HCT116 (cell line): Measurements from ENCODE around the gene AIFM2. TPM values are rescaled to one million over a fixed set of nuclear protein-coding genes. Genes with fewer than 3 reads are reported as not detected.

ENCODE experiments used
- ATAC-seq: fragments of 200-7000 bp; cut with Tn5 transposase; 2 replicates; pipeline ENCODE4 v1.9.1; 2020; ENCODE audit warnings: mild to moderate bottlenecking, moderate library complexity
- BruUV-seq: library from RNA; stranded (reverse); fragments of 400-500 nt; replicated peaks from 2 replicates; lab custom pipeline; 2021; lab: Mats Ljungman, UMichigan
- CTCF ChIA-PET: fragments of 300-600 bp; sonication (Branson Sonifier 250); formaldehyde crosslinking; loops from one replicate; lab custom pipeline; 2021; ENCODE audit warnings: antibody characterized with exemption; lab: Charles Lee
- POLR2A ChIA-PET: fragments of 300-600, 350-600 bp; sonication (Branson Sonifier 250); formaldehyde crosslinking; loops from one replicate; lab custom pipeline; 2021; ENCODE audit warnings: antibody characterized with exemption; lab: Charles Lee
- RAD21 ChIA-PET, 2 experiments: fragments of 300-600 bp; sonication (Branson Sonifier 250); formaldehyde crosslinking; loops; one replicate each; lab custom pipeline; 2023; ENCODE audit warnings: low total read pairs in 2 of 2; ENCODE audit not compliant: uncharacterized antibody in 2 of 2, unreplicated experiment in 2 of 2, low non-redundant PET in 1 of 2; lab: Charles Lee
- DNase-seq: peaks from one replicate; pipeline ENCODE4 v3.0.0-alpha.2; 2010; ENCODE audit warnings: low read depth, low spot score
- H2AFZ ChIP-seq: fragments of 200-600 bp; shearing (Covaris generic), sonication (generic); 2 replicates; pipeline ENCODE4 v1.6.1; 2017; ENCODE audit warnings: low read depth, mixed run types, mixed read lengths, antibody characterized with exemption, low read length; ENCODE audit not compliant: poor library complexity, severe bottlenecking
- H3K27ac ChIP-seq: 2 replicates; pipeline ENCODE4 v1.5.1; 2012; ENCODE audit warnings: low read depth, low read length
- H3K27me3 ChIP-seq: fragments of 200-600 bp; sonication (generic); 2 replicates; pipeline ENCODE4 v1.6.1; 2016; ENCODE audit warnings: mixed run types, low read length, mixed read lengths; ENCODE audit not compliant: insufficient read depth
- H3K36me3 ChIP-seq, 2 experiments: fragments of 200-500 bp in 1 of 2; fragments of 200-600 bp in 1 of 2; sonication (Bioruptor generic) in 1 of 2; sonication (generic) in 1 of 2; 2 replicates each; pipeline versions ENCODE4 v1.5.1 to v1.6.1; 2014 to 2016; ENCODE audit warnings: low read length in 2 of 2, inconsistent platforms in 1 of 2, mixed read lengths in 1 of 2, mixed run types in 1 of 2; ENCODE audit not compliant: insufficient read depth in 2 of 2, control insufficient read depth in 1 of 2
- H3K4me1 ChIP-seq, 2 experiments: fragments of 200-600 bp in 1 of 2; sonication (generic) in 1 of 2; 2 replicates each; pipeline versions ENCODE4 v1.5.1 to v1.6.1; 2012 to 2017; ENCODE audit warnings: low read length in 2 of 2, inconsistent platforms in 1 of 2, mild to moderate bottlenecking in 1 of 2, mixed read lengths in 1 of 2, mixed run types in 1 of 2, moderate library complexity in 1 of 2; ENCODE audit not compliant: insufficient read depth in 2 of 2, control insufficient read depth in 1 of 2
- H3K4me2 ChIP-seq: fragments of 200-600 bp; sonication (generic); 2 replicates; pipeline ENCODE4 v1.6.1; 2017; ENCODE audit warnings: mixed run types, low read length, mixed read lengths
- H3K4me3 ChIP-seq, 2 experiments: fragments of 200-600 bp in 1 of 2; sonication (generic) in 1 of 2; replicated peaks in 1 of 2; 2 replicates each; pipeline ENCODE4 v1.5.1; 2011 to 2016; ENCODE audit warnings: low read length in 2 of 2, control low read depth in 1 of 2, low read depth in 1 of 2, mild to moderate bottlenecking in 1 of 2, mixed read lengths in 1 of 2, mixed run types in 1 of 2
- H3K79me2 ChIP-seq: fragments of 200-600 bp; sonication (generic); 2 replicates; pipeline ENCODE4 v1.6.1; 2017; ENCODE audit warnings: mild to moderate bottlenecking, mixed run types, low read length, moderate library complexity, mixed read lengths; ENCODE audit not compliant: insufficient read depth
- H3K9ac ChIP-seq: fragments of 200-600 bp; sonication (generic); 2 replicates; pipeline ENCODE4 v1.6.1; 2016; ENCODE audit warnings: low read length, mixed read lengths
- H3K9me2 ChIP-seq: fragments of 200-600 bp; sonication (generic), shearing (Covaris generic); 2 replicates; pipeline ENCODE4 v1.6.1; 2017; ENCODE audit warnings: mixed run types, mild to moderate bottlenecking, moderate library complexity; ENCODE audit not compliant: insufficient read depth
- H3K9me3 ChIP-seq, 2 experiments: fragments of 200-500 bp in 1 of 2; fragments of 200-600 bp in 1 of 2; sonication (Bioruptor generic) in 1 of 2; sonication (generic) in 1 of 2; 2 replicates each; pipeline ENCODE4 v1.6.1; 2014 to 2017; ENCODE audit warnings: low read length in 2 of 2, mixed read lengths in 2 of 2, inconsistent platforms in 1 of 2, low read depth in 1 of 2, mild to moderate bottlenecking in 1 of 2, mixed run types in 1 of 2, moderate library complexity in 1 of 2; ENCODE audit not compliant: control insufficient read depth in 1 of 2, insufficient read depth in 1 of 2
- H4K20me1 ChIP-seq: fragments of 200-600 bp; sonication (generic), shearing (Covaris generic); 2 replicates; pipeline ENCODE4 v1.6.1; 2017; ENCODE audit warnings: mixed run types, mild to moderate bottlenecking, moderate library complexity; ENCODE audit not compliant: insufficient read depth
- CBX3 ChIP-seq: IDR thresholded peaks from 2 replicates; pipeline ENCODE4 v1.6.1; 2012; ENCODE audit warnings: low read depth
- CEBPB ChIP-seq: IDR thresholded peaks from 2 replicates; pipeline ENCODE4 v1.6.1; 2012; ENCODE audit warnings: low read depth
- EGR1 ChIP-seq: IDR thresholded peaks from 2 replicates; pipeline ENCODE4 v1.6.1; 2012; ENCODE audit warnings: low read depth
- ELF1 ChIP-seq: IDR thresholded peaks from 2 replicates; pipeline ENCODE4 v1.6.1; 2012; ENCODE audit warnings: low read depth, borderline replicate concordance
- JUND ChIP-seq: IDR thresholded peaks from 2 replicates; pipeline ENCODE4 v1.6.1; 2012
- POLR2A ChIP-seq: IDR thresholded peaks from 2 replicates; pipeline ENCODE4 v1.7.0; 2011; ENCODE audit warnings: borderline replicate concordance; ENCODE audit not compliant: insufficient read depth, insufficient read length; ENCODE audit errors: extremely low read depth
- POLR2AphosphoS5 ChIP-seq: IDR thresholded peaks from 2 replicates; pipeline ENCODE4 v1.6.1; 2011; ENCODE audit warnings: mild to moderate bottlenecking, low read depth, low read length, moderate library complexity
- SRF ChIP-seq: IDR thresholded peaks from 2 replicates; pipeline ENCODE4 v1.6.1; 2012; ENCODE audit warnings: low read depth
- TCF7L2 ChIP-seq: IDR thresholded peaks from 2 replicates; pipeline ENCODE4 v1.7.0; 2011; ENCODE audit warnings: borderline replicate concordance, inconsistent platforms; ENCODE audit not compliant: insufficient read depth, insufficient read length; ENCODE audit errors: extremely low read depth
- YY1 ChIP-seq: IDR thresholded peaks from 2 replicates; pipeline ENCODE4 v1.6.1; 2011; ENCODE audit warnings: low read length, low read depth, moderate library complexity, mild to moderate bottlenecking; ENCODE audit not compliant: insufficient replicate concordance; ENCODE audit errors: extremely low read depth
- ZFX ChIP-seq: fragments of 450-650 bp; IDR thresholded peaks from 2 replicates; pipeline ENCODE4 v1.6.1; 2017
- ZNF274 ChIP-seq: fragments of 200-500 bp; sonication (Bioruptor generic); IDR thresholded peaks from 2 replicates; pipeline ENCODE4 v1.6.1; 2014; ENCODE audit warnings: mild to moderate bottlenecking, low read depth, low read length, inconsistent platforms
- intact Hi-C: fragments of 100-400 bp; cut with micrococcal nuclease; formaldehyde crosslinking; loops from 2 replicates; pipeline ENCODE4 v1.10.0; 2022
- total RNA-seq: library from RNA; stranded (reverse); gene quantifications from one replicate; pipeline ENCODE4 v1.2.1, GENCODE V29; 2021; ENCODE audit not compliant: unreplicated experiment
- TF ChIP-seq, protein P1 (sequence below): IDR thresholded peaks from 2 replicates; pipeline ENCODE4 v1.6.1; 2012
- TF ChIP-seq, protein P2 (sequence below): IDR thresholded peaks from 2 replicates; pipeline ENCODE4 v1.6.1; 2012
- TF ChIP-seq, protein P3 (sequence below): IDR thresholded peaks from 2 replicates; pipeline ENCODE4 v1.6.1; 2012; ENCODE audit warnings: low read depth

AIFM2 gene
- total RNA-seq, 1 experiment from 2014 or later = 20.0 TPM

DNA sequence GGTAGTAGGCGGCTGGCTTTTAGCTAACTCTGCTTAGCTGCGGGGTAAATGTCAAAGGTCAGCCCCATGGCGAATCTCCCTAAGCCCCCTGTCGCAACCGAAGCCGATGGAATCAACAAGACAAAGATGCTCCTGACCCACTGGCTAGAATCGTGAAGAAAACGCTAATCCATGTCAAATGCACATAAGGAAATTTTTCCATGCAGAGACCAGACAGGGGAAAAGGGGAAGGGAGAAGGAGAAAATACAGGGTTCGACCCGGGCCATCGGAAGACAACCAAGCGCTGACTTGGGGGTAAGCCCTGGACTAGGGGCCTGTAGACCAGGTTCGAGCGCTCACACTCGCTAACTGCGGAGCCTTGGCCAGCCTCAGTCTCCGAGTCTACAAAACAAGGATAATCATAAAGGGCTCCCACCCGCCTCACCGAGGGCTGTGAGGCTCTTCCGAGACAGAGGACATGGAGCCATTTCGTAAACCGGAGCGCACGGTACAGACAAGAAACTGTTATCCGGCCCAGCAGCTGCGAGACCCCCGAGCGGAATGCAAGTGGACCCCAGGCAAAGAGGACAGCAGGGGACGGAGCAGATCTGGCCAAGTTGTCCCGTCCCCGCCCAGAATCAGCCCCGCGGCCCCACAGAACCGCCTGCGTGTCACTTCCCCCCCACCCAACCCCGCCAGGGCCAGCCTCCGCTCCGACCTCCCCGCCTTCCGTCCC is 37.2 kb upstream of the AIFM2 start:
- no peak for TF ChIP-seq ZNF274
- no peak for TF ChIP-seq CEBPB
- TF ChIP-seq, protein P1, sequence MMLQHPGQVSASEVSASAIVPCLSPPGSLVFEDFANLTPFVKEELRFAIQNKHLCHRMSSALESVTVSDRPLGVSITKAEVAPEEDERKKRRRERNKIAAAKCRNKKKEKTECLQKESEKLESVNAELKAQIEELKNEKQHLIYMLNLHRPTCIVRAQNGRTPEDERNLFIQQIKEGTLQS = no peak
- no peak for TF ChIP-seq EGR1
- TF ChIP-seq, protein P2, sequence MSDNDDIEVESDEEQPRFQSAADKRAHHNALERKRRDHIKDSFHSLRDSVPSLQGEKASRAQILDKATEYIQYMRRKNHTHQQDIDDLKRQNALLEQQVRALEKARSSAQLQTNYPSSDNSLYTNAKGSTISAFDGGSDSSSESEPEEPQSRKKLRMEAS = no peak
- TF ChIP-seq POLR2A = no peak
- peak overlapping the region; percentile 96 for H3K9ac ChIP-seq
- peak overlapping the region; percentile 86 to 99 for H3K4me3 ChIP-seq
- no peaks in the 10 kb centered on the region for H3K9me2 ChIP-seq
- DNase-seq (no peak), ATAC-seq (peak; percentile 58)
- H3K9me3 ChIP-seq = no peaks in the 10 kb centered on the region
- H3K79me2 ChIP-seq = peaks cover 63% of the 10 kb centered on the region
- intact Hi-C loops = loop anchor here (2.0 kb wide), 1 partner anchor 23 kb away; the partner anchor contains the start of gene TYSND1
- peak overlapping the region; percentile 67 for H3K27ac ChIP-seq
- ChIA-PET RAD21 (interaction anchor here in 1 of 2 experiments (0.6 kb wide), 1 partner anchor 64 kb away, joined by 4 read pairs; no protein-coding TSS in a partner anchor), POLR2A (interaction anchor here (0.7 to 1.7 kb wide), 10 partner anchors 9 to 220 kb away, joined by 3 to 18 read pairs (median 4); partner anchors contain the start of gene TYSND1), CTCF (interaction anchor here (1.0 to 2.4 kb wide), 3 partner anchors 23 to 54 kb away, joined by 3 to 19 read pairs (median 7); partner anchors contain the start of gene TYSND1)
- H3K4me2 ChIP-seq = peak overlapping the region; percentile 94
- no peaks in the 10 kb centered on the region for H3K27me3 ChIP-seq
- BruUV-seq = no TSS peak
- H3K4me1 ChIP-seq = peaks cover 5 to 32% of the 10 kb centered on the region in 2 experiments; a peak in 3 of 4 replicates
- H4K20me1 ChIP-seq = peaks cover 23% of the 10 kb centered on the region; the same call in 1 of the 2 replicates
- peaks cover 10 to 12% of the 10 kb centered on the region in 2 experiments; a peak in 2 of 4 replicates for H3K36me3 ChIP-seq
- H2AFZ ChIP-seq = no peak overlapping the region

DNA sequence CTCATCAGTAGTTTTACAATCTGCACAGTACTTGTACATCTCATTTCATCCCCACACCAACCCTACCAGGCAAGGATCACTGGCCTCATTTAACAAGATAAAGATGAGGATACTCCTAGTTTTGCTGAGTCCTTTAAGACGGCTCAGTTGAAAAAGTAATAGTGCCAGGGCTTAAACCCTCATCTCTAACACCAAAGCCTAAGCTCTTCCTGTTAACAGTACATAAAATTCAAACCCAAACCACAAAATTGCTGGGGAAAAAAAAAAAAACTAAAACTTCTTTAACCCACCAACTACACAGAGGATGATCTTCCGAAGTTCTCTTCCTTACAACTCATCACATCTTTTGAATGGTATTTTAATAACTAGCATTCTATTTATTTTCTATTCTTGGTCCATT is 36.4 kb upstream of the AIFM2 start:
- peaks cover 23% of the 10 kb centered on the region; the same call in 1 of the 2 replicates for H4K20me1 ChIP-seq
- H3K79me2 ChIP-seq = peaks cover 71% of the 10 kb centered on the region
- peaks cover 12 to 14% of the 10 kb centered on the region in 2 experiments; a peak in 2 of 4 replicates for H3K36me3 ChIP-seq
- peak overlapping the region; percentile 94 for H3K4me2 ChIP-seq
- H3K9me2 ChIP-seq = no peaks in the 10 kb centered on the region
- CTCF ChIA-PET = interaction anchor here (2.4 kb wide), 1 partner anchor 23 kb away, joined by 19 read pairs; the partner anchor contains the start of gene TYSND1
- H3K27me3 ChIP-seq = no peaks in the 10 kb centered on the region
- DNase-seq (no peak), ATAC-seq (no peak)
- RAD21 ChIA-PET = no interaction called here
- no peak overlapping the region for H3K27ac ChIP-seq
- POLR2A ChIA-PET = interaction anchor here (0.8 kb wide), 1 partner anchor 23 kb away, joined by 3 read pairs; the partner anchor contains the start of gene TYSND1
- intact Hi-C loops = no loop called here
- H2AFZ ChIP-seq = no peak overlapping the region
- H3K4me1 ChIP-seq = peaks cover 5 to 28% of the 10 kb centered on the region in 2 experiments; a peak in 3 of 4 replicates
- no TSS peak for BruUV-seq
- peak overlapping the region; percentile 96 for H3K9ac ChIP-seq
- peak overlapping the region; percentile 86 to 99 for H3K4me3 ChIP-seq
- no peaks in the 10 kb centered on the region for H3K9me3 ChIP-seq
- no peak for TF ChIP-seq POLR2AphosphoS5
- TF ChIP-seq, protein P3, sequence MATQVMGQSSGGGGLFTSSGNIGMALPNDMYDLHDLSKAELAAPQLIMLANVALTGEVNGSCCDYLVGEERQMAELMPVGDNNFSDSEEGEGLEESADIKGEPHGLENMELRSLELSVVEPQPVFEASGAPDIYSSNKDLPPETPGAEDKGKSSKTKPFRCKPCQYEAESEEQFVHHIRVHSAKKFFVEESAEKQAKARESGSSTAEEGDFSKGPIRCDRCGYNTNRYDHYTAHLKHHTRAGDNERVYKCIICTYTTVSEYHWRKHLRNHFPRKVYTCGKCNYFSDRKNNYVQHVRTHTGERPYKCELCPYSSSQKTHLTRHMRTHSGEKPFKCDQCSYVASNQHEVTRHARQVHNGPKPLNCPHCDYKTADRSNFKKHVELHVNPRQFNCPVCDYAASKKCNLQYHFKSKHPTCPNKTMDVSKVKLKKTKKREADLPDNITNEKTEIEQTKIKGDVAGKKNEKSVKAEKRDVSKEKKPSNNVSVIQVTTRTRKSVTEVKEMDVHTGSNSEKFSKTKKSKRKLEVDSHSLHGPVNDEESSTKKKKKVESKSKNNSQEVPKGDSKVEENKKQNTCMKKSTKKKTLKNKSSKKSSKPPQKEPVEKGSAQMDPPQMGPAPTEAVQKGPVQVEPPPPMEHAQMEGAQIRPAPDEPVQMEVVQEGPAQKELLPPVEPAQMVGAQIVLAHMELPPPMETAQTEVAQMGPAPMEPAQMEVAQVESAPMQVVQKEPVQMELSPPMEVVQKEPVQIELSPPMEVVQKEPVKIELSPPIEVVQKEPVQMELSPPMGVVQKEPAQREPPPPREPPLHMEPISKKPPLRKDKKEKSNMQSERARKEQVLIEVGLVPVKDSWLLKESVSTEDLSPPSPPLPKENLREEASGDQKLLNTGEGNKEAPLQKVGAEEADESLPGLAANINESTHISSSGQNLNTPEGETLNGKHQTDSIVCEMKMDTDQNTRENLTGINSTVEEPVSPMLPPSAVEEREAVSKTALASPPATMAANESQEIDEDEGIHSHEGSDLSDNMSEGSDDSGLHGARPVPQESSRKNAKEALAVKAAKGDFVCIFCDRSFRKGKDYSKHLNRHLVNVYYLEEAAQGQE = no peak
- TF ChIP-seq JUND = no peak
- no peak for TF ChIP-seq ZFX
- TF ChIP-seq CEBPB = no peak
- no peak for TF ChIP-seq POLR2A
- TF ChIP-seq YY1 = no peak
- no peak for TF ChIP-seq ELF1
- no peak for TF ChIP-seq TCF7L2
- TF ChIP-seq ZNF274 = no peak
- no peak for TF ChIP-seq CBX3
- no peak for TF ChIP-seq SRF
